ENCODE data around the gene PIM2.
A peak's percentile ranks its signal among the peaks of the same experiment; 100 is the strongest.
"Not testable (repeated sequence)": the region's sequence is repeated elsewhere in the genome, so short reads cannot be mapped to it uniquely, and the experiment has no call there.

PIM2 gene

GRCh38 chrX:48905090-48905790, 13.6 kb downstream of the PIM2 start:
- no peak for DNase-seq (ENCODE audit: low read depth)

DNA sequence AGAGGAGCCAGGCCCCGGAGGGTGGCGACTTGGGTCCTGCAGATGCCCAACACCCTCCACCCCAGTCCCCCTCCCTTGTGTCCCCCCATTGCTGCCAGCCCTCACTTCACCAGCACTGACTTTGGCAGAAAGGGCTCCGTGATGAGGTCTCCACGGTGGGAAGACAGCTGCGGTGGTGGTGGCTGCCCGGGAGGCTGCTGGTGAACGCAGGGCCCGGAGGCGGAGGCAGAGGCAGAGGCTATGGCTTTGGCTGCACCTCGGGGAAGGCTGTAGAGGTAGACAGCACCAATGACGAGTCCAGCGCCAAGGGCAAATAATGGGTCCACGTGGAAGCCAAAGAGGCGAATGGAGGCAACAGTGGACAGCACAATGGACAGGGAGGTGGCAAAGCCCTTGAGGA, 14.2 kb downstream of the PIM2 start:
- DNase-seq (ENCODE audit: low read depth) = no peak

- DNase-seq (ENCODE audit: low read depth) = no peak
These were observed 14.6 kb downstream of the PIM2 start for GRCh38 chrX:48904180-48904579.

DNA sequence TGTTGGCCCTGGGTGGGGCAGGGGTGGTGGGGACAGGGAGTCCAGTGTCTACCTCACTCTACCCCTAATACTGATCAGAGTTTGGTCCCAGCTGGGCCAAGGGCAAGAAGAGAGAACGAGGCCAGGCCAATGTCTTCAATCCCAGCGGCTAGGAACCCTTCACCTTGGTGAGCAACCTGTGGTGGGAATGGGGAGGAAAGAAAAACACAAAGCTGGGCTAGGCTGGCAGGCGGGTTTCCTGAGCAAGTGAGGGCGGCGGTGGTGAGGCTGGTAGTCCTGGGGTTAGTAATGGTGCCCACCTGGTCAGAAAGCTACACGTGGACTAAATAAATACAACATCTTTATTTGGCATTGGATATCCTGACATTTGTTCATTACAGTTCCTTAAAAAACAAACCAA, 15.5 kb downstream of the PIM2 start:
- DNase-seq (ENCODE audit: low read depth) = no peak

- no peak for DNase-seq (ENCODE audit: low read depth)
These were observed 16.0 kb downstream of the PIM2 start for GRCh38 chrX:48902776-48903175.

DNA sequence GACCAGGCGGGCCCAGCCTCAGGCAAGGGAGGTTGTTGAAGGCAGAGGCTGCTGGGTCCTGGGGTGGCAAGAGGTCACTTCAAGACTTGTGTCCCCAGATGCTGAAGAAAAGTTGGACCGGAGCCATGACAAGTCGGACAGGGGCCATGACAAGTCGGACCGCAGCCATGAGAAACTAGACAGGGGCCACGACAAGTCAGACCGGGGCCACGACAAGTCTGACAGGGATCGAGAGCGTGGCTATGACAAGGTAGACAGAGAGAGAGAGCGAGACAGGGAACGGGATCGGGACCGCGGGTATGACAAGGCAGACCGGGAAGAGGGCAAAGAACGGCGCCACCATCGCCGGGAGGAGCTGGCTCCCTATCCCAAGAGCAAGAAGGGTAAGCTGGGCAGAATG, 16.7 kb downstream of the PIM2 start:
- no peak for DNase-seq (ENCODE audit: low read depth)

DNA sequence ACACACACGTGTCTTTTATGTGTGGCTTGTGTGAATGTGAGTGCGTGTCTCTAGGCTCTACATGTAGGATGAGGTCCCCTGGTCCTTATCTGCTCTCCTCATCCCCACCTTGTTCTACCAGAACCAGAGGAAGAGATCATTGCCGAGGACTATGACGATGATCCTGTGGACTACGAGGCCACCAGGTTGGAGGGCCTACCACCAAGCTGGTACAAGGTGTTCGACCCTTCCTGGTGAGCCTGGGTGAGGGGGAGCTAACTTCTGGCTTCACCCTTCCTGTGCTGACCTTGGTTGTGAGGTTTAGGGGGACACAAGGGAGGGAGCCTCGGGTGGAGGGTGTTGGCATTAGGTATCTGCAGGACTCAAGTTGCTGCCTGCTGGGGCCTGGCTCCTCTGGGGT, 17.8 kb downstream of the PIM2 start:
- no peak for DNase-seq (ENCODE audit: low read depth)

GRCh38 chrX:48899078-48899410, 19.8 kb downstream of the PIM2 start:
- no peak for DNase-seq (ENCODE audit: low read depth)

GRCh38 chrX:48897625-48898306, 21.1 kb downstream of the PIM2 start, which contains the start of the genes PQBP1 and TIMM17B:
Gene PQBP1 (plus strand): TSS chrX:48897930. CDS start chrX:48898510, 580 bp downstream.
Gene TIMM17B (minus strand): TSS chrX:48897768. CDS start chrX:48897749, 19 bp downstream.
- peak; percentile 70 for DNase-seq (ENCODE audit: low read depth)

DNA sequence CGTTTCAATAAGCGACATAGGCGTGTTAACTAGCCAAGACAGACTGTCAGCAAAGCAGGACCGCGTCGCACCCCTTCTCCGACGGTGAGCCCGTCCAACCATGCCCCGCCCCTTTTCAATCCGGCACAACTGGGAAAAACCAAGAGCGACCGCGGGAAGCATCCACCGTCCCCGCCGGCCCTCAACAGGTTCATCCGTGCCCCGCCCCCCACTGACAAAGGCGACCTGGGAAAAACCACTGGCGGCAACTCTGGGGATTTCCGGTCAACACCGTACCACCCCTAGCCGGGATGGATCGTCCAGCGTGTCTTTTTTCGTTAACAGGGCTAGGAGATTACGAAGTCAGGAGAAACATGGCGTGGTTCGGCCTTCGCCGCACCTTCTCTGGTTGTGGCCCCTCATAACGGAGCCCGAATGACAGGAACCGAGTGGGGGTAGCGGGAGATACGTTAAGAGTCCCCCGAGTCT, 21.6 kb downstream of the PIM2 start:
- no peak for DNase-seq (ENCODE audit: low read depth)

DNA sequence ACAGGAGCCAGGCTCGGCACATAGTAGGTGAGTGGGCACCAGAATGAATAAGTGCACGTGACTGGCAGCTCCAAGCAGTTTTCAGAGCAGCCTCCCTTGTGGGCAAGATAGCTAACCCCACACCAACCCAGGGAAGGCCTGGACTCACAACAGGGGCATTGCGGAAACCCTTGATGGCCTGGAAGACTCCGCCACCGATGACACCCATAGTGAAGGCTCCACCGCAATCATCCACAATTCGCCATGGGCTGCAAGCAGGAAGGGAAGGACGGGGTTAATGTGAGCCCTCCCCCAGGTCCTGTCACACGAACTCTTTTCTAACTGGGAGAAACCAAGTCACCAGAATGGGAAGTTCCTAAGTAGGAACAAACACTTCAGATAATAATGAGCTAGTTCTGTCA, 22.2 kb downstream of the PIM2 start:
- DNase-seq (ENCODE audit: low read depth) = no peak

GRCh38 chrX:48894891-48895290, 23.9 kb downstream of the PIM2 start:
- no peak for DNase-seq (ENCODE audit: low read depth)

DNA sequence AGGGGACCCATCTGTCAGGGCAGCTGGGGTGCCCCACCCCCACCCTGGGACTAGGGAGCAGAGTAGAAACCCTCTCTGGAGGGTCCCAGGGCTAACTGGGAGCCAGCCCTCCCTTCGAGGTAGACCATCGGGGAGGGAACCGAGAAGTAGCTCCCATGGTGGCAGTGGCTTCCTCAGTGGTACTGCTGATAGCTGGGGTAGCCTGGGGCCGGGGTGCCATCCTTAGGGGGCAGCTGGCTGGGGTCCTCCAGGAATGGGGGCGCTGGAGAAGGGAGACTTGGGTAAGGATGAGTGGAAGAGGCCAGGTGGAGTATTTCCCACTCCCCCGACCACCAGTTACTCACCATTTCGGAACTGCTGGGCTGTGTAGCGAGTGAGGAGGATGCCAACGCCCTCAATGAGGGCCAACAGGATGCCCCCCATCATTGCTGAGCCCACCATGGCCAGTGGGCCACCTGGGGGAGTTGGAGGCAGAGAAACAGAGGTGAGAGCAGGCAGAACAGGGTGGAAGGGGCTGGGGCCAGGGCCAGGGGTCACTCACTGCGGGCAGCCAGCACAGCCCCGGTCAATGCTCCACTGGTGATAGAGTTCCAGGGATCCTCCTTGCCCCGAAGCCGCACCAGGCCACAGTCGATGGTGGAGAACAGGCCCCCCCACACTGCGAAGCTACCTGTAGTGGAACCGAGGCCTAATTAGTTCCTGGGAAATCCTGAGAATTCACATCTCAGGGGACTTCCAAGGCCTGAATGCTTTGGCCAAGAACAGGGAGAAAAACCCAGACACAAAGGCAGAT, 25.1 kb downstream of the PIM2 start:
- no peak for DNase-seq (ENCODE audit: low read depth)

- no peak for DNase-seq (ENCODE audit: low read depth)
These were observed 25.9 kb downstream of the PIM2 start for GRCh38 chrX:48892896-48893295.

- DNase-seq (ENCODE audit: low read depth) = peak; percentile 51
These were observed 27.2 kb downstream of the PIM2 start for GRCh38 chrX:48891402-48892288.

DNA sequence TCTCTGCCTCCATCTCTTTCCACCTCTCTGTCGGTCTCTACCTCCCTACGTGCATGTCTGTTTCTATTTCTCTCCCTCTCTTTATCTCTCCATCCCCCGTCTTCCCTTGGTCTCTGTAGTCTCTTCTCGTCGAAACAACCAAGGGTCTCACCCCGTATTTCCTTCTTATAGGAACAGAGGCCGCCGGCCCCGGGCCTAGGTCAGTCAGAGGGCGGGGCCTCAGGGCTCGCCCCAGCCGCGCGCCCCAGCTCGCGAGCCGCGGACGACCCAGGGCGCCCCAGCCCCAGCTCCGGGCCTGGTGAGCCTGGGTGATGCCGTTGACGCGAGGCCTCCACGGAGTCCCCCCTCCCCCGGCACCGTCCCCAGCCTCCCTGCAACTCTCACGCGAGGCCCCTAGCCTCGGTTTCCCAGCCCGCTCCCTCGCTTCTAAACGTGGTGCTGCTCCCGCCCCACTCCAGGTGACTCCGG, 27.9 kb downstream of the PIM2 start:
- DNase-seq (ENCODE audit: low read depth) = no peak

GRCh38 chrX:48890296-48890925, 28.4 kb downstream of the PIM2 start:
- no peak for DNase-seq (ENCODE audit: low read depth)

DNA sequence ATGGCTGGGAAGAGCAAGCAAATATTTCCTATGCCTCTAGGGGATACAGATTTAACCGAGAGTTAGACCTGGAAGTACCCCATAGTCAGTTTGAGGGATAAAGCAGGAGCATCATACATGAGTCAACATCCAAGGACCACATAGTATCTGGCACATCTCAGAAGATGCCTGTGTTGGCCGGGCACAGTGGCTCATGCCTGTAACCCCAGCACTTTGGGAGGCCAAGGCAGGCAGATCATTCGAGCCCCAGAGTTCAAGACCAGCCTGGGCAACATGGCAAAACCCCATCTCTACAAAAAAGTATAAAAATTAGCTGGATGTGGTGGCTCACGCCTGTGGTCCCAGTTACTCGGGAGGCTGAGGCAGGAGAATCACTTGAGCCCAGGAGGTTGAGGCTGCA, 32.2 kb downstream of the PIM2 start:
- not testable (repeated sequence) for DNase-seq (ENCODE audit: low read depth)

GRCh38 chrX:48883729-48884128, 35.1 kb downstream of the PIM2 start:
- no peak for DNase-seq (ENCODE audit: low read depth)

DNA sequence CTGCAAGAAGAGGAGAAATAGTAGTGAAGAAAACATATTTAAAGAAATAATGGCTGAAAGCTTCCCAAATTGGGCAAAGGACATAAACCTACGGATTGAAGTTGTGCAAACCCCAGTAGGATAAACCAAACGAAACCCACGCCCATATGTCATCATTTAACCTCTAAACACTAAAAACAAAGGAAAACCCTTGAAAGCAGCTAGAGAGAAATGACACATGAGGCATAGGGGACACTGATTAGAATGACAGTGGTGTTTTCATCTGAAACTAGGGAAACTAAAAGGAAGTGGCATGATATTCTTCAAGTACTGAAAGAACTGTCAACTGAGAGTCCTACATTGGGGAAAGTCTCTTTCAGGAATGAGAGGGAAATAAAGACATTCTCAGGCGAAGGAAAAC, 41.9 kb downstream of the PIM2 start:
- not testable (repeated sequence) for DNase-seq (ENCODE audit: low read depth)

DNA sequence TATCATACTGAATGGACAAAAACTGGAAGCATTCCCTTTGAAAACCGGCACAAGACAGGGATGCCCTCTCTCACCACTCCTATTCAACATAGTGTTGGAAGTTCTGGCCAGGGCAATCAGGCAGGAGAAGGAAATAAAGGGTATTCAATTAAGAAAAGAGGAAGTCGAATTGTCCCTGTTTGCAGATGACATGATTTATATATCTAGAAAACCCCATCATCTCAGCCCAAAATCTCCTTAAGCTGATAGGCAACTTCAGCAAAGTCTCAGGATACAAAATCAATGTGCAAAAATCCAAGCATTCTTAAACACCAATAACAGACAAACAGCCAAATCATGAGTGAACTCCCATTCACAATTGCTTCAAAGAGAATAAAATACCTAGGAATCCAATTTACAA, 46.8 kb downstream of the PIM2 start:
- DNase-seq (ENCODE audit: low read depth) = not testable (repeated sequence)

All from stimulated activated CD8-positive, alpha-beta memory T cell treated with anti-CD3 and anti-CD28 coated beads, Interleukin-12 subunit alpha, Interleukin-12 subunit beta, amount 100 ng/mL, for 1 hour (primary cell).